ENCODE measurements around the gene CCDC188.

Gene CCDC188

GRCh38 chr22:20105456-20106204 is 45.2 kb downstream of the CCDC188 start:
- DNase-seq (ENCODE audit: low read depth): no peak

- no peak for DNase-seq (ENCODE audit: low read depth)
Measured at GRCh38 chr22:20102203-20102780, 48.6 kb downstream of the CCDC188 start.

- DNase-seq (ENCODE audit: low read depth): no peak
Measured at GRCh38 chr22:20101638-20102037, 49.2 kb downstream of the CCDC188 start.

- no peak for DNase-seq (ENCODE audit: low read depth)
Measured at GRCh38 chr22:20099099-20099711, 51.6 kb downstream of the CCDC188 start.

Data from stimulated activated CD8-positive, alpha-beta memory T cell treated with anti-CD3 and anti-CD28 coated beads, Interleukin-4, amount 100 ng/mL, for 24 hours (primary cell).